Endodermal cell (in vitro differentiated cells): ENCODE results near the gene AUTS2. TPM values are rescaled to one million over a fixed set of nuclear protein-coding genes. Genes with fewer than 3 reads are reported as not detected.

ENCODE experiments used
- DNase-seq: peaks from one replicate; pipeline ENCODE4 v3.0.0-alpha.2; 2017
- H3K27ac ChIP-seq: 2 replicates; pipeline ENCODE4 v1.5.1; 2013; ENCODE audit warnings: mild to moderate bottlenecking, low read depth, low read length, moderate library complexity
- H3K27me3 ChIP-seq: 2 replicates; pipeline ENCODE4 v1.6.1; 2013; ENCODE audit warnings: mild to moderate bottlenecking, low read length, moderate library complexity; ENCODE audit not compliant: insufficient read depth, control insufficient read depth, poor library complexity, severe bottlenecking
- H3K36me3 ChIP-seq: 2 replicates; pipeline ENCODE4 v1.7.0; 2013; ENCODE audit warnings: mild to moderate bottlenecking, low read length, moderate library complexity; ENCODE audit not compliant: control insufficient read depth, insufficient read depth
- H3K4me1 ChIP-seq: one replicate; pipeline ENCODE4 v1.7.0; 2013; ENCODE audit warnings: low read length; ENCODE audit not compliant: control insufficient read depth, insufficient read depth
- H3K4me3 ChIP-seq: 2 replicates; pipeline ENCODE4 v1.5.1; 2013; ENCODE audit warnings: mild to moderate bottlenecking, low read length, moderate library complexity
- H3K9ac ChIP-seq: 2 replicates; pipeline ENCODE4 v1.6.1; 2013; ENCODE audit warnings: mild to moderate bottlenecking, low read length, moderate library complexity; ENCODE audit not compliant: poor library complexity, severe bottlenecking; ENCODE audit errors: extremely low read depth
- H3K9me3 ChIP-seq: 2 replicates; pipeline ENCODE4 v1.6.1; 2013; ENCODE audit warnings: mild to moderate bottlenecking, low read length, moderate library complexity; ENCODE audit not compliant: control insufficient read depth
- H3K27ac Mint-ChIP-seq: 2 replicates; pipeline ENCODE4 v1.8.0; 2020; ENCODE audit warnings: mixed read lengths
- H3K27me3 Mint-ChIP-seq: 2 replicates; pipeline ENCODE4 v1.8.0; 2021; ENCODE audit warnings: mild to moderate bottlenecking, mixed read lengths; ENCODE audit not compliant: insufficient read depth
- H3K36me3 Mint-ChIP-seq: 2 replicates; pipeline ENCODE4 v1.8.0; 2020; ENCODE audit warnings: low read depth, mixed read lengths
- H3K4me1 Mint-ChIP-seq: 2 replicates; pipeline ENCODE4 v1.8.0; 2020; ENCODE audit warnings: mixed read lengths
- H3K4me3 Mint-ChIP-seq: 2 replicates; pipeline ENCODE4 v1.8.0; 2020; ENCODE audit warnings: mild to moderate bottlenecking, moderate library complexity, mixed read lengths
- H3K9me3 Mint-ChIP-seq: 2 replicates; pipeline ENCODE4 v1.8.0; 2020; ENCODE audit warnings: mild to moderate bottlenecking, mixed read lengths
- whole genome bisulfite sequencing, 2 experiments: methylation state at CpG; one replicate each; pipeline versions ENCODE4 v1.1.5 to v1.1.7; 2013; ENCODE audit warnings: missing lambda C conversion rate in 2 of 2, mixed read lengths in 1 of 2; ENCODE audit not compliant: insufficient coverage in 1 of 2, insufficient read length in 1 of 2; 5-methylcytosine and 5-hydroxymethylcytosine counted together
- total RNA-seq, 2 donors: library from RNA; stranded (reverse); fragmentation: NEBNext Ultra II Directional in 1 of 2; extraction: Animal tissue kit (Norgen Biotek cat#: 25700) in 1 of 2; gene quantifications; 2 replicates in 1 of 2; 3 replicates in 1 of 2; pipeline ENCODE4 v1.2.1, GENCODE V29; 2021
- TF ChIP-seq, protein P1 (sequence below): fragments of 200-600 bp; sonication (generic); conservative IDR thresholded peaks from 2 replicates; pipeline ENCODE4 v1.5.0; 2021; ENCODE audit warnings: antibody characterized with exemption, mild to moderate bottlenecking

The AUTS2 gene
- total RNA-seq, 2 donors from 2014 or later: 76.8 to 106 TPM

DNA sequence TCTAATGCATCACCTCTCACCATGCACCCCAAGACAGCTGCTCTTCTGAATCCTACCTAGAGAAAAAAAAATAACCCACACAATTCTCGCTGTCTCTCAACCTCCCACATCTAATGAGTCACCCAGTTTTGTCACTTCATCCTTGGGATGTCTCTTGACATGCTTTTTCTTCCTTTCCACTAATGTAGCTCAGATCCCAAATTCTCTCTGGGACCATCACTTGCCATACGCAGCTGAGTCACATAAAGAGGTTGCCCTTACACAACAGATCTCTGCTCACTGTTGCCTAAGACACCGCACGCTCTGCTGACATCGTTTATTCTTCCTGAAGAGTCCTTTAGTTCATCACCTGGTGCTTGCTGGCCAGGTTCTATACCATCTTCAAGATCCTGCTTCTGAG is 927.7 kb downstream of the AUTS2 start:
- Mint-ChIP-seq H3K9me3 (no peaks in the 10 kb centered on the region), H3K4me3 (no peak overlapping the region), H3K4me1 (peaks cover 20% of the 10 kb centered on the region), H3K27ac (no peak overlapping the region), H3K27me3 (peaks cover 4% of the 10 kb centered on the region), H3K36me3 (peaks cover 11% of the 10 kb centered on the region)
- no peak for DNase-seq
- Histone ChIP-seq H3K9me3 (peaks cover 8% of the 10 kb centered on the region), H3K9ac (no peak overlapping the region), H3K27ac (no peak overlapping the region), H3K36me3 (no peaks in the 10 kb centered on the region), H3K4me1 (peaks cover 23% of the 10 kb centered on the region), H3K4me3 (no peak overlapping the region), H3K27me3 (peaks cover 6% of the 10 kb centered on the region)
- TF ChIP-seq, protein P1, sequence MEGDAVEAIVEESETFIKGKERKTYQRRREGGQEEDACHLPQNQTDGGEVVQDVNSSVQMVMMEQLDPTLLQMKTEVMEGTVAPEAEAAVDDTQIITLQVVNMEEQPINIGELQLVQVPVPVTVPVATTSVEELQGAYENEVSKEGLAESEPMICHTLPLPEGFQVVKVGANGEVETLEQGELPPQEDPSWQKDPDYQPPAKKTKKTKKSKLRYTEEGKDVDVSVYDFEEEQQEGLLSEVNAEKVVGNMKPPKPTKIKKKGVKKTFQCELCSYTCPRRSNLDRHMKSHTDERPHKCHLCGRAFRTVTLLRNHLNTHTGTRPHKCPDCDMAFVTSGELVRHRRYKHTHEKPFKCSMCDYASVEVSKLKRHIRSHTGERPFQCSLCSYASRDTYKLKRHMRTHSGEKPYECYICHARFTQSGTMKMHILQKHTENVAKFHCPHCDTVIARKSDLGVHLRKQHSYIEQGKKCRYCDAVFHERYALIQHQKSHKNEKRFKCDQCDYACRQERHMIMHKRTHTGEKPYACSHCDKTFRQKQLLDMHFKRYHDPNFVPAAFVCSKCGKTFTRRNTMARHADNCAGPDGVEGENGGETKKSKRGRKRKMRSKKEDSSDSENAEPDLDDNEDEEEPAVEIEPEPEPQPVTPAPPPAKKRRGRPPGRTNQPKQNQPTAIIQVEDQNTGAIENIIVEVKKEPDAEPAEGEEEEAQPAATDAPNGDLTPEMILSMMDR: no peak
- 94 to 97% methylated on average over 4 to 5 of the region's 5 CpGs for WGBS, 2 experiments

DNA sequence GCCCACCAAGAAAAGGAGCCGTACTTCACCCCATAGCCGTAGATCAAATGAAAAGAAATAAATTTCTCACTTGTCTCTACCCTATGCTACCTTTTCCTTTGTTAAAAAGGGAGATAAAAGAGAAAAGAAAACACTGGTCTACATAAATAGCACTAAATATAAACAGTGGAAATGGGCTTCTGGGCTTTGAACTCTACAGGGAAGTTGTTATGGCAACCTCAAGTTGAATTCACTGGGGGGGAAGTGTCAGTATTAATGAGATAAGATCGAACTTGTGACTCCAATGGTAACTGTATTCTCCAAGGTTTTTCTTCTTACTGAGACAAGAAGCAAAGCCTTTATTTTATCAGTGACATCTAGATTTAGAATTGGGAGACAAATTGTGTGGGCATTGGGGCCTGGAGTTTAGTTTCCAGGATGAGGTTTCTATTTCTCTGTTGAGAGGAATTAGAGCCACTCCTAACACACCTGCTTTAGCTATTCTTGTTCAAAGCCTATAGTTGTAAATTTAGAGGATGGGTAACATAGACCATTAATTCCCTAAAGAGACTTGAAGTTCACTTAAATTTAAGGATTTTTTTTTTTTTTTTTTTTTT is 929.3 kb downstream of the AUTS2 start:
- H3K9me3 Mint-ChIP-seq: peaks cover 2% of the 10 kb centered on the region
- Histone ChIP-seq H3K4me3 (no peak overlapping the region), H3K4me1 (peaks cover 23% of the 10 kb centered on the region), H3K9me3 (peaks cover 13% of the 10 kb centered on the region), H3K27me3 (peaks cover 6% of the 10 kb centered on the region), H3K9ac (no peak overlapping the region), H3K36me3 (no peaks in the 10 kb centered on the region), H3K27ac (no peak overlapping the region)
- no peak overlapping the region for H3K4me3 Mint-ChIP-seq
- TF ChIP-seq, protein P1: no peak
- peaks cover 6% of the 10 kb centered on the region for H3K27me3 Mint-ChIP-seq
- 94% methylated on average over 3 of the region's 3 CpGs; no CpG with 5 or more reads in 1 of the 2 experiments for WGBS, 2 experiments
- peaks cover 18% of the 10 kb centered on the region for H3K4me1 Mint-ChIP-seq
- H3K36me3 Mint-ChIP-seq: peaks cover 22% of the 10 kb centered on the region
- no peak for DNase-seq
- no peak overlapping the region for H3K27ac Mint-ChIP-seq

DNA sequence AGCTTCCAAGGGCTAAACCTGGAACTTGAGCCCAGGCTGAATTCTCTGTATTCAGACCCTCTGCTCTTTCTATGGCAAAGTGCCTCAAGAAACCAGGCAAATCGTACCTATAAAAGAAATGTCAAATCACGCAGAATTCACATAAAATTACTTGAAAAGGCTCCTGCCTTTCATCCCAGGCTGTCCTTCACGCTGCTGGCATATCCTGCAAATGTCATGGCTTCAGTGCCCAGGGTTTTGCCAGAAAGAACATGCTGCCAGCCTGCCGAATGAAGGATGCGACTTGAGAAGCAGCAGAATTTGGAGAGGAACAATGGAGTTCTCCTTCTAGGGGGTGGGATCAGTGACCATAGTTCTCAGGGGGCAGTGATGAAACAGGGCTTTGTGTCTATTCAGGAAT is 931.2 kb downstream of the AUTS2 start:
- Histone ChIP-seq H3K27me3 (peaks cover 6% of the 10 kb centered on the region), H3K4me1 (peaks cover 8% of the 10 kb centered on the region), H3K9ac (no peak overlapping the region), H3K9me3 (peaks cover 13% of the 10 kb centered on the region), H3K4me3 (no peak overlapping the region), H3K27ac (no peak overlapping the region), H3K36me3 (no peaks in the 10 kb centered on the region)
- peaks cover 9% of the 10 kb centered on the region for H3K4me1 Mint-ChIP-seq
- H3K4me3 Mint-ChIP-seq: no peak overlapping the region
- TF ChIP-seq, protein P1: no peak
- H3K36me3 Mint-ChIP-seq: peaks cover 23% of the 10 kb centered on the region
- H3K27me3 Mint-ChIP-seq: peaks cover 6% of the 10 kb centered on the region
- DNase-seq: no peak
- H3K27ac Mint-ChIP-seq: no peak overlapping the region
- H3K9me3 Mint-ChIP-seq: peaks cover 2% of the 10 kb centered on the region
- 91 to 96% methylated on average over 5 of the region's 5 CpGs for WGBS, 2 experiments
